Psoas muscle (tissue), 8 donors: ENCODE results near the gene RNF181. TPM values are rescaled to one million over a fixed set of nuclear protein-coding genes. Genes with fewer than 3 reads are reported as not detected.
A peak's percentile ranks its signal among the peaks of the same experiment; 100 is the strongest.

Experiments used
- ATAC-seq, 4 donors: fragments of 200-7000 bp; cut with Tn5 transposase; one replicate each; pipeline ENCODE4 v1.9.1; 2020; ENCODE audit warnings: moderate library complexity in 3 of 4, mild to moderate bottlenecking in 2 of 4
- DNase-seq, 2 donors: peaks; one replicate each; pipeline ENCODE4 v3.0.0-alpha.2; 2020
- H3K27ac ChIP-seq: fragments of 200-600 bp; one replicate; pipeline ENCODE4 v1.8.0; 2022
- H3K27me3 ChIP-seq, 3 donors: fragments of 200-600 bp in 1 of 3; one replicate each; pipeline versions ENCODE4 v1.6.1 to v1.8.0; 2013 to 2022; ENCODE audit warnings: low read length in 2 of 3, mild to moderate bottlenecking in 2 of 3, moderate library complexity in 1 of 3; ENCODE audit not compliant: insufficient read depth in 3 of 3
- H3K36me3 ChIP-seq, 2 donors: fragments of 200-600 bp in 1 of 2; one replicate each; pipeline versions ENCODE4 v1.6.1 to v1.8.0; 2013 to 2022; ENCODE audit warnings: low read depth in 1 of 2, mild to moderate bottlenecking in 1 of 2, moderate library complexity in 1 of 2; ENCODE audit not compliant: insufficient read depth in 1 of 2
- H3K4me1 ChIP-seq: fragments of 200-600 bp; one replicate; pipeline ENCODE4 v1.8.0; 2022
- H3K4me3 ChIP-seq: fragments of 200-600 bp; one replicate; pipeline ENCODE4 v1.8.0; 2022; ENCODE audit warnings: mild to moderate bottlenecking
- H3K9me3 ChIP-seq: fragments of 200-600 bp; one replicate; pipeline ENCODE4 v1.8.0; 2022
- CTCF ChIP-seq: fragments of 200-600 bp; IDR thresholded peaks from one replicate; pipeline ENCODE4 v1.8.0; 2022; ENCODE audit warnings: antibody characterized with exemption
- WGBS, 3 donors: extraction: QIAGEN DNeasy Blood & Tissue Kit; methylation state at CpG; one replicate each; pipeline versions ENCODE4 v1.1.6 to v1.1.7; 2013; 5-methylcytosine and 5-hydroxymethylcytosine counted together
- intact Hi-C, 2 donors: fragments of 100-400 bp; cut with DNase I; formaldehyde crosslinking; loops; one replicate each; pipeline versions ENCODE4 v1.11.0 to v1.14.2; 2022
- polyA plus RNA-seq, 3 donors: library from polyadenylated mRNA; stranded (reverse); fragments of 200-250 nt; gene quantifications; one replicate each; pipeline ENCODE4 v1.2.3, GENCODE V29; 2013
- total RNA-seq, 4 donors: library from RNA; stranded (reverse); fragmentation: NEBNext Ultra II Directional in 2 of 4; extraction: Animal tissue kit (Norgen Biotek cat#: 25700) in 2 of 4; gene quantifications; one replicate each; pipeline versions ENCODE4 v1.2.1 to v1.2.4, GENCODE V29; 2021 to 2023
- donor health status: healthy with polysubstance abuse.
- donor health status: DM: no; HTN: no; CAD: no; lungs with moderate emphysema.
- donor health status: Bipolar disorder and iron deficiency.
- donor health status: healthy.
- donor health status: DM: yes; HTN: yes; CAD: no.
- donor health status: DM: no; HTN: no; CAD: no.
- donor health status: DM: no; HTN: no; CAD: no.
- donor health status: DM: yes; HTN: yes; CAD: no.

RNF181 gene
- total and polyA plus RNA-seq, 7 donors = 84.7 to 212 (median 107) TPM

GRCh38 chr2:85550486-85550885, 45.1 kb upstream of the RNF181 start:
- Histone ChIP-seq H3K4me3 (no peak overlapping the region), H3K4me1 (peaks cover 20% of the 10 kb centered on the region), H3K36me3 (peaks cover 6 to 84% of the 10 kb centered on the region in 2 donors), H3K27me3 (no peaks in the 10 kb centered on the region), H3K27ac (peak overlapping the region; percentile 79), H3K9me3 (no peaks in the 10 kb centered on the region)
- ATAC-seq (peak in 1 of 4 donors; percentile 0), DNase-seq (no peak)
- WGBS, 3 donors = 68 to 87% (median 75%) methylated on average over 10 of the region's 10 CpGs
- TF ChIP-seq CTCF = no peak
- intact Hi-C loops = loop anchor here in 1 of 2 donors (2.0 kb wide), 1 partner anchor 130 kb away; no protein-coding TSS in a partner anchor

GRCh38 chr2:85551698-85552678, 43.6 kb upstream of the RNF181 start:
- WGBS, 3 donors = 65 to 71% (median 66%) methylated on average over 9 of the region's 9 CpGs
- intact Hi-C loops = loop anchor here (1.0 to 2.0 kb wide), 2 partner anchors 131 to 132 kb away; no protein-coding TSS in a partner anchor
- TF ChIP-seq CTCF = peak; percentile 92
- Histone ChIP-seq H3K27ac (peak overlapping the region; percentile 10), H3K36me3 (peaks cover 6 to 86% of the 10 kb centered on the region in 2 donors), H3K4me3 (no peak overlapping the region), H3K27me3 (no peaks in the 10 kb centered on the region), H3K4me1 (peaks cover 17% of the 10 kb centered on the region), H3K9me3 (no peaks in the 10 kb centered on the region)
- ATAC-seq (peak; percentile 31 to 80 (median 64)), DNase-seq (peak; percentile 79 to 86)

DNA sequence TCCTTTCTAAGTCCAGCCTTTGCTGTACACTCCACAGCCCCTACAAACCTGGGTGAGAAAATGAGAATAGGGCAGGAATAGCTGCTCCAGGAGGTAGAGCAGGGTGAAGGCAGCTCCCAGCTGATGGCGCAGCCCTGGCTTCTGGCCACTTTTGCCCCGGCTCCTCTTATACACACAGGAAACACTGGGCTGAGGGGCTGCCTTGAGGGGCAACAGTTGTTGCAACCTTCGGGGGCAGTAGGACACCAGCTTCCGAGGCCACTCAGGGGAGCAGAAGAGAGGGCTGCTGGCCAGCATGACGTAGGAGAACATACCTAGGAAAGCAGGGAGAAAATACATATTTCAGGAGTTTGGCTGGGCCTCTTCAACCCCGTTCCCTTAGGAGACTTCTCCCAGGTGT, 42.4 kb upstream of the RNF181 start:
- Histone ChIP-seq H3K9me3 (no peaks in the 10 kb centered on the region), H3K4me3 (no peak overlapping the region), H3K4me1 (peaks cover 17% of the 10 kb centered on the region), H3K27ac (no peak overlapping the region), H3K27me3 (no peaks in the 10 kb centered on the region), H3K36me3 (peaks cover 6 to 90% of the 10 kb centered on the region in 2 donors)
- no peak for DNase-seq
- ATAC-seq = no peak
- no peak for TF ChIP-seq CTCF
- 72 to 75% (median 75%) methylated on average over 6 of the region's 6 CpGs for WGBS, 3 donors
- intact Hi-C loops = no loop called here

- TF ChIP-seq CTCF = no peak
- Histone ChIP-seq H3K27me3 (no peaks in the 10 kb centered on the region), H3K9me3 (no peaks in the 10 kb centered on the region), H3K4me3 (no peak overlapping the region), H3K36me3 (peaks cover 10 to 93% of the 10 kb centered on the region in 2 donors), H3K4me1 (peaks cover 11% of the 10 kb centered on the region), H3K27ac (peak overlapping the region; percentile 46)
- no peak for DNase-seq
- intact Hi-C loops = no loop called here
- peak in 1 of 4 donors; percentile 7 for ATAC-seq
- 89 to 92% (median 91%) methylated on average over 3 of the region's 3 CpGs for WGBS, 3 donors
Measured at GRCh38 chr2:85554980-85555612, 40.4 kb upstream of the RNF181 start.
